ENCODE measurements around the gene DOHH.
"Not testable (repeated sequence)": the region's sequence is repeated elsewhere in the genome, so short reads cannot be mapped to it uniquely, and the experiment has no call there.

Gene DOHH

GRCh38 chr19:3452171-3452941, 48.1 kb downstream of the DOHH start:
- DNase-seq (ENCODE audit: low read depth), result no peak
- no peak overlapping the region for H3K4me3 ChIP-seq (ENCODE audit: low read depth, low read length)

GRCh38 chr19:3451451-3451866, 49.0 kb downstream of the DOHH start:
- no peak for DNase-seq (ENCODE audit: low read depth)
- no peak overlapping the region for H3K4me3 ChIP-seq (ENCODE audit: low read depth, low read length)

- peak; percentile 99 for DNase-seq (ENCODE audit: low read depth)
- no peak overlapping the region for H3K4me3 ChIP-seq (ENCODE audit: low read depth, low read length)
Observed at GRCh38 chr19:3450796-3451411, 49.6 kb downstream of the DOHH start.

- DNase-seq (ENCODE audit: low read depth), result no peak
- H3K4me3 ChIP-seq (ENCODE audit: low read depth, low read length), result no peak overlapping the region
Observed at GRCh38 chr19:3448616-3449334, 51.7 kb downstream of the DOHH start.

GRCh38 chr19:3446657-3447056, 53.8 kb downstream of the DOHH start:
- DNase-seq (ENCODE audit: low read depth), result not testable (repeated sequence)

DNA sequence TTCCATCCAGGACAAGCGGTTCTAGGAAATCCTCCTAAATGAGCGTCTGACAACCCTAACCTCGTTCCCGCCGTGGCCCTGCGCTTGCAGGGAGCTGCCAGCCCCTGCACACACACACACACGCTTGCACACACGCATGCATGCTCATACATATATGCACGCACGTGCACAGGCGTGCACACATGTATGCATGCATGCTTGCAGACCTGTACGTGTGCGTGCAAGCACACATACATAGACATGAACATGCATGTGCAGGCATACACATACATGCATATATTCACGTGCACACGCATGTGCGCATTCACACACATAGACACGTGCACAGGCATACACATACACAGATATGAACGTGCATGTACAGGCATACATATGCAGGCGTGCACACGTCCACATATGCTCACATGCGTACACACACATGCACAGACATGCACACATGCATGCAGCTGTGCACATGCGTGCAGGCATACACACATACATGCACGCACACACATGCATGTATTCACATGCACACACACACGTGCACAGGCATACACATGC, 55.7 kb downstream of the DOHH start:
- H3K4me3 ChIP-seq (ENCODE audit: low read depth, low read length), result no peak overlapping the region
- no peak for DNase-seq (ENCODE audit: low read depth)

More at GRCh38 chr19:3446657-3447056, 53.8 kb downstream of the DOHH start:
- not testable (repeated sequence) for H3K4me3 ChIP-seq (ENCODE audit: low read depth, low read length)

GRCh38 chr19:3443840-3444694, 56.4 kb downstream of the DOHH start:
- no peak for DNase-seq (ENCODE audit: low read depth)
- no peak overlapping the region for H3K4me3 ChIP-seq (ENCODE audit: low read depth, low read length)

DNA sequence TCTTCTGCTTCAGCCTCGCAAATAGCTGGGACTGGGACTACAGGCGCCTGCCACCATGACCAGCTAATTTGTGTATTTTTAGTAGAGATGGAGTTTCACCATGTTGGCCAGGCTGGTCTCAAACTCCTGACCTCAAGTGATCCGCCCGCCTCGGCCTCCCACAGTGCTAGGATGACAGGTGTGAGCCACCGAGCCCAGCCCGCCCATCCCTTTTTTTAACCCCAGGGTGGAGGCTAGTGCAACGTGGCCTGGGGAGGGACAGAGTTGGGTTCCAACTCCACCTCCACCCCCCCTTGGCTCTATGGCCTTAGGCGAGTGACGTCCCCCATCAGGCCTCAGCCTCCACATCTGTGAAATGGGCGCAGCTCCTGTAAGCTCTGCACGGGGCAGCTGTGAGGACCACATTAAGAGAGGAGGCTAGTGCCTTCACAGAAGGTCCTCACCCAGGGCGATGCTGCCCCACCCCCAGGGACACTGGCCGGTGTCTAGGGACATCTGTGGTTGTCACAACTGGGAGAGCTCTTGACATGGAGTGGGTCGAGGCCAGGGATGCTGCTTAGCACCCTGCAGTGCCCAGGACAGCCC, 57.9 kb downstream of the DOHH start:
- no peak for DNase-seq (ENCODE audit: low read depth)
- no peak overlapping the region for H3K4me3 ChIP-seq (ENCODE audit: low read depth, low read length)

DNA sequence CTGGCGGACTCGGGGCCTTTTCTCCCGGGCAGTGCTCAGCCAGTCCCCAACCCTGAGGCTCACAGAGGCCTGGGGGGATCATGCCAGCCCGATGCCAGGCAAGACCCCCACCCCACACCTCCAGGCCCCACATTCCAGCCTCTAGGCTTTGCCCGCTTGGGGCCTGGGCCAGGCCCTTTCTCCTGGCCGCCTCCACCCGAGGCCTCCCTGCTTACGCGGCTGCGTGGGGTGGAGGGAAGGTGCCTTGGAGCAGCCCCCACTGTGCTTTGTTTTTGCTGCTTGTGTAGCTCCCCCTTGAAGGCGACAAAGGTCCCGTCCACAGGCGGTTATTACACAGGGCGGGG, 58.5 kb downstream of the DOHH start:
- no peak overlapping the region for H3K4me3 ChIP-seq (ENCODE audit: low read depth, low read length)
- DNase-seq (ENCODE audit: low read depth), result no peak

DNA sequence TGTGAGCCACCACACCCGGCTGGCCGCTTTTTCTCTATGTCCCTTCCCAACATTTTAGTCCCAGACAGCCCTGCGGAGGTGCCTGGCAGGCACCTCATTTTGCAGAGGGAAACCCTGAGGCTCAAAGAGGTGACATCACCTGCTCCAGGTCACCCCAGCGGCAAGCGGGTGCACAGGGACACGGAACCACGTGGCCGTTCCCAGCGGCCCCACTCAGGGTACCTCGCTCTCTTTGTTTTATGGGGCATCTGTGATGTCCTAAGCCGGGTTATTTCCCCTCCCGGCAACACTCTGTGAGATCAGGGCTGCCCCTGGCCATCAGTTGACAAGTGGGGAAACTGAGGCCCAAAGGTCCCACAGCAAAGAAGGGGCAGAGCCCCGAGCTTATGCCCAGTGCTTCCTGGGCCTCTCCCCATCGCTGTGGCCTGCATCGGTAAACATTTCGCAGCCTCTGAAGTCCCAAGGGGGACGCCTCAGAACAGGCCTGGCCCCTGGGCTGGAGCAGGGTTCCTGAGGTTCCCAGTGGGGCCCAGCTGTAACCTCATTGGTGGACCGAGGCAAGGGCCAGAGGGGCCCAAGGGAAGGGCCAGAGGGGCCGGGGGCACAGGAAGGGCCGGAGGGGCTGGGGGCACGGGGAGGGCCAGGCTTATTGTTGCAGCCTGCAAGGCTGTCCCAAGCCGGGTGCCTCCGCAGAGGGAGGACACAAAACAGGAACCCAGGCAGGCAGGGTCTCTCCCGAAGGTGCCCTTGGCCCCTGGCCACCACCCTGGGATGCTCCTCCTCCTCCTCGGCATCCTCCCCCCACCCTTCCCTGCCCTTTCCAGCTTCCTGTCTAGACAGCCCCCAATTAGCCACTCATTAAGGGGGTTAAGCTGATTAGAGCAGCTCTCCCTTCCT, 59.1 kb downstream of the DOHH start:
- H3K4me3 ChIP-seq (ENCODE audit: low read depth, low read length), result no peak overlapping the region
- DNase-seq (ENCODE audit: low read depth), result no peak

Measured in skeletal muscle cell (primary cell).